DOHH2 (cell line): ENCODE data around the gene GNAT1.
A peak's percentile ranks its signal among the peaks of the same experiment; 100 is the strongest.
"Not testable (repeated sequence)": the region's sequence is repeated elsewhere in the genome, so short reads cannot be mapped to it uniquely, and the experiment has no call there.

Experiments used
- H3F3A ChIP-seq: fragments of 200-600 bp; sonication (generic), shearing (Covaris generic); 2 replicates; pipeline ENCODE4 v1.6.0; 2016; ENCODE audit warnings: antibody characterized with exemption, mild to moderate bottlenecking; ENCODE audit not compliant: control insufficient read depth, insufficient read depth
- H3K27ac ChIP-seq: fragments of 200-600 bp; sonication (generic); 2 replicates; pipeline ENCODE4 v1.5.1; 2014; ENCODE audit warnings: low read depth, mild to moderate bottlenecking, low read length, moderate library complexity
- H3K27me3 ChIP-seq: fragments of 200-600 bp; sonication (generic); 2 replicates; pipeline ENCODE4 v1.6.1; 2014; ENCODE audit warnings: mild to moderate bottlenecking, low read length, mixed read lengths; ENCODE audit not compliant: control insufficient read depth
- H3K36me3 ChIP-seq: fragments of 200-600 bp; sonication (generic); 2 replicates; pipeline ENCODE4 v1.6.1; 2014; ENCODE audit warnings: mild to moderate bottlenecking, low read length, moderate library complexity, mixed read lengths; ENCODE audit not compliant: control insufficient read depth
- H3K4me1 ChIP-seq: fragments of 200-600 bp; sonication (generic); 2 replicates; pipeline ENCODE4 v1.6.1; 2014; ENCODE audit warnings: mild to moderate bottlenecking, low read length, mixed read lengths; ENCODE audit not compliant: control insufficient read depth
- H3K4me2 ChIP-seq: fragments of 200-600 bp; sonication (generic); 2 replicates; pipeline ENCODE4 v1.6.0; 2014; ENCODE audit warnings: mild to moderate bottlenecking, low read length, moderate library complexity
- H3K4me3 ChIP-seq: fragments of 200-600 bp; sonication (generic); 2 replicates; pipeline ENCODE4 v1.5.1; 2014; ENCODE audit warnings: mild to moderate bottlenecking, low read length, mixed read lengths
- H3K79me2 ChIP-seq: fragments of 200-600 bp; sonication (generic); 2 replicates; pipeline ENCODE4 v1.6.1; 2014; ENCODE audit warnings: mild to moderate bottlenecking, low read length, mixed read lengths; ENCODE audit not compliant: control insufficient read depth
- H3K9me2 ChIP-seq: fragments of 200-600 bp; sonication (generic); replicated peaks from 2 replicates; pipeline ENCODE4 v1.6.1; 2014; ENCODE audit warnings: mild to moderate bottlenecking, low read length, mixed read lengths; ENCODE audit not compliant: control insufficient read depth
- H3K9me3 ChIP-seq: fragments of 200-600 bp; sonication (generic); 2 replicates; pipeline ENCODE4 v1.6.1; 2014; ENCODE audit warnings: antibody characterized with exemption, low read length, mixed read lengths; ENCODE audit not compliant: control insufficient read depth, insufficient read depth
- H4K20me1 ChIP-seq: fragments of 200-600 bp; sonication (generic); 2 replicates; pipeline ENCODE4 v1.6.0; 2014; ENCODE audit warnings: low read depth, mild to moderate bottlenecking, antibody characterized with exemption, low read length, moderate library complexity; ENCODE audit not compliant: control insufficient read depth, insufficient read depth
- EZH2phosphoT487 ChIP-seq: fragments of 200-600 bp; sonication (generic); IDR thresholded peaks from 2 replicates; pipeline ENCODE4 v1.6.1; 2017; ENCODE audit warnings: borderline replicate concordance, mild to moderate bottlenecking, antibody characterized with exemption, low read length, moderate library complexity, mixed read lengths
- TF ChIP-seq, protein P1 (sequence below): fragments of 200-600 bp; sonication (generic); IDR thresholded peaks from one replicate; pipeline ENCODE4 v1.5.1; 2014; ENCODE audit warnings: antibody characterized with exemption, mild to moderate bottlenecking, low read depth, low read length; ENCODE audit not compliant: poor library complexity, severe bottlenecking

GNAT1 gene

DNA sequence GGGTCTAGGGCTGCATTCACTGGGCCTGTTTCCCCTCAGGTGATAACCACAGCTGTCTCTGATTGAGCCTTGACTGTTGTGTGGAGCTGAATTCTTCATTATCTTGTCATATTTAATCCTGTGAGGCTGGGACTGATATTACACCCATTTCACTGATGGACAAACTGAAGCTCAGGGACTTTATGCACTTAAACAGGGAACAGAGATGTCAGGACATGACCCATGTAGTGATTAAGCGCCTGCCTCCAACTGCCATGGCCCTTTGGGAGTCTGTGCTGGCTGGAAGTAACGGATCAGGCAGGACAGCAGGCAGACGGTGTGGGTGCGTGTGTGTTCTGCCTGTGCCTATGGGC, 52.1 kb downstream of the GNAT1 start:
- no peak overlapping the region for H3K4me3 ChIP-seq
- H4K20me1 ChIP-seq: peaks cover 18% of the 10 kb centered on the region; the same call in 1 of the 2 replicates
- peak overlapping the region; percentile 58 for H3K27ac ChIP-seq
- peaks cover 80% of the 10 kb centered on the region for H3K4me1 ChIP-seq
- peaks cover 92% of the 10 kb centered on the region for H3K79me2 ChIP-seq
- no peaks in the 10 kb centered on the region for H3K27me3 ChIP-seq
- H3K9me2 ChIP-seq: no peaks in the 10 kb centered on the region
- no peak overlapping the region for H3K4me2 ChIP-seq
- H3K36me3 ChIP-seq: peaks cover 44% of the 10 kb centered on the region
- TF ChIP-seq, protein P1, sequence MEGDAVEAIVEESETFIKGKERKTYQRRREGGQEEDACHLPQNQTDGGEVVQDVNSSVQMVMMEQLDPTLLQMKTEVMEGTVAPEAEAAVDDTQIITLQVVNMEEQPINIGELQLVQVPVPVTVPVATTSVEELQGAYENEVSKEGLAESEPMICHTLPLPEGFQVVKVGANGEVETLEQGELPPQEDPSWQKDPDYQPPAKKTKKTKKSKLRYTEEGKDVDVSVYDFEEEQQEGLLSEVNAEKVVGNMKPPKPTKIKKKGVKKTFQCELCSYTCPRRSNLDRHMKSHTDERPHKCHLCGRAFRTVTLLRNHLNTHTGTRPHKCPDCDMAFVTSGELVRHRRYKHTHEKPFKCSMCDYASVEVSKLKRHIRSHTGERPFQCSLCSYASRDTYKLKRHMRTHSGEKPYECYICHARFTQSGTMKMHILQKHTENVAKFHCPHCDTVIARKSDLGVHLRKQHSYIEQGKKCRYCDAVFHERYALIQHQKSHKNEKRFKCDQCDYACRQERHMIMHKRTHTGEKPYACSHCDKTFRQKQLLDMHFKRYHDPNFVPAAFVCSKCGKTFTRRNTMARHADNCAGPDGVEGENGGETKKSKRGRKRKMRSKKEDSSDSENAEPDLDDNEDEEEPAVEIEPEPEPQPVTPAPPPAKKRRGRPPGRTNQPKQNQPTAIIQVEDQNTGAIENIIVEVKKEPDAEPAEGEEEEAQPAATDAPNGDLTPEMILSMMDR: no peak
- TF ChIP-seq EZH2phosphoT487: no peak
- peaks cover 19% of the 10 kb centered on the region for H3F3A ChIP-seq
- H3K9me3 ChIP-seq: no peaks in the 10 kb centered on the region

DNA sequence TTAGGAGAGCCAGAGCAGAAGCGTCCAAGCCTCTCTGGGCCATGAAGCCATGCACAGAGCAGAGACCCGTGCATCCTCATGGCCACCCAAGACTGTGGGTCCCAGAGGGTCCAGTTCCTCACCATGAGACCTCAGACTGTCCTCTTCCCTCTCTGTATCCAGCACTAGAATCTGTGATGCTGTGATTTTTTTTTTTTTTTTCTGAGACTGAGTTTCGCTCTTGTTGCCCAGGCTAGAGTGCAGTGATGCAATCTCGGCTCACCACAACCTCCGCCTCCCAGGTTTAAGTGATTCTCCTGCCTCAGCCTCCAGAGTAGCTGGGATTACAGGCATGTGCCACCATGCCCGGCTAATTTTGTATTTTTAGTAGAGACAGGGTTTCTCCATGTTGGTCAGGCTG, 53.4 kb downstream of the GNAT1 start:
- not testable (repeated sequence) for H3K4me2 ChIP-seq, H3K9me3 ChIP-seq, H3K4me3 ChIP-seq, H3K9me2 ChIP-seq, H3K27me3 ChIP-seq
- Histone ChIP-seq H3K79me2 (peaks cover 92% of the 10 kb centered on the region), H3F3A (peaks cover 19% of the 10 kb centered on the region), H3K36me3 (peaks cover 31% of the 10 kb centered on the region), H3K4me1 (peaks cover 69% of the 10 kb centered on the region), H3K27ac (0 out of 2 replicates have a peak overlapping the region, but pooled peaks have one; percentile 13), H4K20me1 (peaks cover 23% of the 10 kb centered on the region; the same call in 1 of the 2 replicates)

DNA sequence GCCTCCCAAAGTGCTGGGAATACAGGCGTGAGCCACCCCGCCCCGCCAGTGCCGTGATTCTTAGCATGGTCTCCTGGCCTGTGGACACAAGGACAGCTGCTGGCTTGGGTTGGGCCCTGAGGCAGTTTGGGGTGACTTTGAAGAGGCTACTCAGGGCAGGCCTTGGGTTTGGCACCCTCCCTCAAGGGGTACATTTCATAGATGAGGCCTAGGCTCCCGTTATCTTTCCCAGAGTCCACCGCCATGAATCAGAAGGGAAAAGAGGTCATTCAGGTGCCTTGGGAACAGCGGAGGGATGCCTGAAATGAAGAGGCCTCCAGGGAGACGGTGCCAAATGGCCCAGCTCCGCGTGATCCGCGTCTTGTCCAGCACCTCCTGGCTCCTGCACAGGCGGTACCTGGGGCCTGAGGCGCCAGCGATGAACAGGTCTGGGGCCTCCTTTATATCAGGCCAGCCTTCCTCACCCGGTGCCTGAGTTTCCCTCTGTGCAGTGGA, 53.9 kb downstream of the GNAT1 start:
- H3K4me2 ChIP-seq: peak overlapping the region; percentile 79
- TF ChIP-seq, protein P1: no peak
- TF ChIP-seq EZH2phosphoT487: no peak
- no peaks in the 10 kb centered on the region for H3K9me2 ChIP-seq
- no peaks in the 10 kb centered on the region for H3K9me3 ChIP-seq
- peak overlapping the region; percentile 39 for H3K27ac ChIP-seq
- peaks cover 92% of the 10 kb centered on the region for H3K79me2 ChIP-seq
- H3K4me1 ChIP-seq: peaks cover 64% of the 10 kb centered on the region
- peaks cover 31% of the 10 kb centered on the region for H3K36me3 ChIP-seq
- H4K20me1 ChIP-seq: peaks cover 27% of the 10 kb centered on the region; the same call in 1 of the 2 replicates
- H3K27me3 ChIP-seq: no peaks in the 10 kb centered on the region
- H3K4me3 ChIP-seq: peak overlapping the region; percentile 67
- peaks cover 19% of the 10 kb centered on the region for H3F3A ChIP-seq

DNA sequence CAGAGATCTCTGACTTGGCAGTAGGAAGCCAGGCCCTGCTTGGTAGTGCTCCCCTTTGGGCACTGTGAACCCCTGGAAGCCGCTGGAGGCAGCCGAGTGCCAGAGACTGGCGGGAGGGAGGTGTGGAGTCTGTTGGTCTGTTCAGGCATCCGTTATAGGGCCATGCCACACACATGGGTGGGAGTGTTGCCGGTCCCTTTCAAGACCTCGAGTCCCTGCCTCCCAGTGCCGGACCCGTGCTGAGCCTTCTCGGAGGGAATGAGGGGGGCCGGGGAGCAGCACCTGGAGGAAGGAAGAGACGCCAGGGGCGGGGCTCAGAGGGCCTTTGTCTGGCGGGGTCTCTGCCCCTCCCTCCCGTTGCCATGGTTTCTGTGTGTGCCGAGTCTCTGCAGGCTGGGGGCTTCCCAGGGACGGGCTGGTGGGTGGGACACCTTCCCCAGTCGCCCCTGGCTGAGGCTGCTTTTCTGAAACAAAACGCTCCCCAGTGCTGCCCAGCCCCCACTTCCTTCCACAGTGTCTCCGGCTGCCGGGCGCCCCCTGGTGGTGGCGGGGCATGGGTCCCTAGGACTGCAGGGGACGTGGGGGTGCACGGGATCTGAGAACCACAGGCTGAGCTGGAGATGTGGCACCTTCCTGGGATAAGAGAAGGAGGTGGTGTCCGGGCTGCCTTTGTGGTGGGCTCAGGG, 54.6 kb downstream of the GNAT1 start:
- Histone ChIP-seq H3K4me3 (peak overlapping the region; percentile 67), H3K27ac (peak overlapping the region; percentile 39), H3K27me3 (no peaks in the 10 kb centered on the region), H3K9me3 (no peaks in the 10 kb centered on the region), H4K20me1 (peaks cover 27% of the 10 kb centered on the region; the same call in 1 of the 2 replicates), H3K9me2 (no peaks in the 10 kb centered on the region), H3K36me3 (peaks cover 32% of the 10 kb centered on the region), H3F3A (peaks cover 19% of the 10 kb centered on the region), H3K79me2 (peaks cover 93% of the 10 kb centered on the region), H3K4me2 (peak overlapping the region; percentile 79), H3K4me1 (peaks cover 58% of the 10 kb centered on the region)
- TF ChIP-seq EZH2phosphoT487: no peak
- TF ChIP-seq, protein P1: peak; percentile 99
